B cell (primary cell): ENCODE results near the gene BCL3.

ENCODE experiments used
- EZH2 ChIP-seq: IDR thresholded peaks from 2 replicates; pipeline ENCODE4 v1.6.1; 2012; ENCODE audit warnings: borderline replicate concordance, low read depth, mild to moderate bottlenecking, moderate library complexity, low read length; ENCODE audit not compliant: insufficient read depth, poor library complexity, severe bottlenecking
- TF ChIP-seq, protein P1 (sequence below): fragments of 200-600 bp; IDR thresholded peaks from one replicate; pipeline ENCODE4 v1.8.0; 2022; ENCODE audit warnings: antibody characterized with exemption, mild to moderate bottlenecking

DNA sequence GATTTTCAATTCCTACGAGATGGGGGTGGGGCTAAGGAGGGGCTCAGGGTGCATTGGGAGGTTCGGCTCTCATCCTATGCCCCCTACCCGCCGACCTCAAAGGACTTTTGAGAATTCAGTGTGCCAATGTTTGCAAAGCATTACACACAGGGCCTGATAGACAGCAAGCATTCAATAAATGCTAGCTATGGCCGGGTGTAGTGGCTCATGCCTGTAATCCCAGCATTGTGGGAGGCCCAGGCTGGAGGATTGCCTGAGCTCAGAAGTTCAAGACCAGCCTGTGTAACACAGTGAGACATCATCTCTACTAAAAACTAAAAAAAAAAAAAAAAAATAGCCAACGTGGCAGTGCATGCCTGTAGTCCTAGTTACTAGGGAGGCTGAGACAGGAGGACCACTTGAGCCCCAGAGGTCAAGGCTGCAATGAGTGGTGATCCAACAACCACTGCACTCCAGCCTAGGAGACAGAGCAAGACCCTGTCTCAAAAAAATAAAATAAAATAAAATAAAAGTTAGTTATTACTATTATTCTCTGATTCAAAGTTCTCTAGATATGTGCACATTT lies 27.2 kb downstream of the BCL3 start:
- TF ChIP-seq, protein P1, sequence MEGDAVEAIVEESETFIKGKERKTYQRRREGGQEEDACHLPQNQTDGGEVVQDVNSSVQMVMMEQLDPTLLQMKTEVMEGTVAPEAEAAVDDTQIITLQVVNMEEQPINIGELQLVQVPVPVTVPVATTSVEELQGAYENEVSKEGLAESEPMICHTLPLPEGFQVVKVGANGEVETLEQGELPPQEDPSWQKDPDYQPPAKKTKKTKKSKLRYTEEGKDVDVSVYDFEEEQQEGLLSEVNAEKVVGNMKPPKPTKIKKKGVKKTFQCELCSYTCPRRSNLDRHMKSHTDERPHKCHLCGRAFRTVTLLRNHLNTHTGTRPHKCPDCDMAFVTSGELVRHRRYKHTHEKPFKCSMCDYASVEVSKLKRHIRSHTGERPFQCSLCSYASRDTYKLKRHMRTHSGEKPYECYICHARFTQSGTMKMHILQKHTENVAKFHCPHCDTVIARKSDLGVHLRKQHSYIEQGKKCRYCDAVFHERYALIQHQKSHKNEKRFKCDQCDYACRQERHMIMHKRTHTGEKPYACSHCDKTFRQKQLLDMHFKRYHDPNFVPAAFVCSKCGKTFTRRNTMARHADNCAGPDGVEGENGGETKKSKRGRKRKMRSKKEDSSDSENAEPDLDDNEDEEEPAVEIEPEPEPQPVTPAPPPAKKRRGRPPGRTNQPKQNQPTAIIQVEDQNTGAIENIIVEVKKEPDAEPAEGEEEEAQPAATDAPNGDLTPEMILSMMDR = no peak
- TF ChIP-seq EZH2 = no peak
